ENCODE results near the gene TCF15. TPM values are rescaled to one million over a fixed set of nuclear protein-coding genes. Genes with fewer than 3 reads are reported as not detected.

Gene TCF15
- total RNA-seq, 1 donor = not detected

DNA sequence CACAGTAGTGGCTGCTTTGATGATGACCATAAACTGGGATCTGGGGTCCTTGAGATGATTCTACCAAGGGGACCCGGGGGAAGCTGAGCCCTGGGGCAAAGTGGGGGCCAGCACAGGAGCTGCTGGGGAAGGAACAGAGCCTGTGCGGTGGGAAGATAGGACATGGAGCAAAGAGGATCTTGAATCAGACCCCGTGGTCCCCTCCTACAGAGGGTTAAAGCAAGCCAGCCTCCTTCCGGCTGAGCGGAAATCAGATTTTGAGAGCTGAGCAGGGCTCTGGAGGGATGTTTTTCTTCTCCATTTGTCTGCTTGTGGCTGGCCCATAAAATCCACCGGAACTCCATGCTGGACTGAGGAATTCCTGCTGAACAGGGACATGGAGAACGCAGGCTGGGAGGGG lies 10.1 kb upstream of the TCF15 start:
- no peak overlapping the region for H3K4me3 ChIP-seq (ENCODE audit: low read depth, low read length)
- no peak for DNase-seq (ENCODE audit: low read depth)
- TF ChIP-seq, protein P1, sequence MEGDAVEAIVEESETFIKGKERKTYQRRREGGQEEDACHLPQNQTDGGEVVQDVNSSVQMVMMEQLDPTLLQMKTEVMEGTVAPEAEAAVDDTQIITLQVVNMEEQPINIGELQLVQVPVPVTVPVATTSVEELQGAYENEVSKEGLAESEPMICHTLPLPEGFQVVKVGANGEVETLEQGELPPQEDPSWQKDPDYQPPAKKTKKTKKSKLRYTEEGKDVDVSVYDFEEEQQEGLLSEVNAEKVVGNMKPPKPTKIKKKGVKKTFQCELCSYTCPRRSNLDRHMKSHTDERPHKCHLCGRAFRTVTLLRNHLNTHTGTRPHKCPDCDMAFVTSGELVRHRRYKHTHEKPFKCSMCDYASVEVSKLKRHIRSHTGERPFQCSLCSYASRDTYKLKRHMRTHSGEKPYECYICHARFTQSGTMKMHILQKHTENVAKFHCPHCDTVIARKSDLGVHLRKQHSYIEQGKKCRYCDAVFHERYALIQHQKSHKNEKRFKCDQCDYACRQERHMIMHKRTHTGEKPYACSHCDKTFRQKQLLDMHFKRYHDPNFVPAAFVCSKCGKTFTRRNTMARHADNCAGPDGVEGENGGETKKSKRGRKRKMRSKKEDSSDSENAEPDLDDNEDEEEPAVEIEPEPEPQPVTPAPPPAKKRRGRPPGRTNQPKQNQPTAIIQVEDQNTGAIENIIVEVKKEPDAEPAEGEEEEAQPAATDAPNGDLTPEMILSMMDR (IDR thresholded peaks at IDR 0.05; ENCODE audit: insufficient read depth, low read depth, low read length) = no peak

DNA sequence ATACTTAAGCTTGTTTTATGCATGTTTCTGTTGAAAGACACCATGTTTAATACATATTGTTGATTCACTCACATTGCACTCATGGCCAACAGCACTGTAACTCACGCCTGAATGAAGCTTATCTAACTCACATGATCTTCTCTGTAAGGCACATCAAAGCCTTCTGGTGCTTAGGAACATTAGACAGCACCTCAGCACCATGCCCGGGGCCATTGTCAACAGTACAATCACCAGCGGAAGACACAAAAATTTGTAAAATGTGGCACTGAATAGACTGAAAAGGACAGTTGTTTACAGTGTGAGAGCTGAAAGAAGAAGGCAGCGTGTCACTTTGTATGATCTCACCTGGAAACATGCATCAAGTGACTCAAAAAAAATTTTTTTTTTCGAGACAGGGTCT lies 8.9 kb upstream of the TCF15 start:
- TF ChIP-seq, protein P1 (IDR thresholded peaks at IDR 0.05; ENCODE audit: insufficient read depth, low read depth, low read length) = no peak
- no peak for DNase-seq (ENCODE audit: low read depth)

DNA sequence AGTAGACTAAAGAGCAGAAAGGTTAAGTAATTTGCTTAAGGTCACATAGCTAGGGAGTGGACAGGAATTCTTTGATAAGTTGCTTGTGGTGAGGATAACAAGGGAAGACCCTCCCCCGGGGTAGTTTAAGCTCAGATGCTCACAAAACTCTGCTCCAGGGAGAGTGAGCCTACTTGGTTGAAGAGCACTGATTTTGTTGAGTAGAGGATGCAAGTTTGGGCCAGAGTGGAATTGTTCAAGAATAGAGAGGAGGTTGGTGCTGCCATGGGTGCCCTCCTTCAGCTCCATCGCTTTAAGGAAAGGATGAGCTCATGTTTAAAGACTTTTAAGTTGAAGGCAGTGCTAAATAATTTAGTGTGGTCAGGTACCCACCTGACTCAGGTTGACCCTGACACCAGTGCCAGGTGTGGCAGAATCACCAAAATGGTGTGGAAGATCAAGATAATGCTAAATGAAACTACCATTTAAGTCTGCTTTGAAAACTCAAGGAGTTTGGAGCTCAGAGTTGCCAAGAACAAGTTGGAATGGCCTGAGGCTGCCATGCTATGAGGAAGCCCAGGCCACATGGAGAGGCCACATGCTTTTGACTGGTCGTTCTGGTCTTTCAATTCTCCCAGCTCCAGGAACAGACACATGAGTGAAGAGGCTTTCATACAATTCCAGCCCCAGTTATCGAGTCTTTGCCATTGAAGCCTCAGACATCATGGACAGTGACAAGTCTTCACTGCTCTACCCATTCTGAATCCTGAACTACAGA lies 8.0 kb upstream of the TCF15 start:
- TF ChIP-seq, protein P1 (IDR thresholded peaks at IDR 0.05; ENCODE audit: insufficient read depth, low read depth, low read length) = no peak
- DNase-seq (ENCODE audit: low read depth) = no peak
- no peak overlapping the region for H3K4me3 ChIP-seq (ENCODE audit: low read depth, low read length)

More for the DNA sequence above, 8.9 kb upstream of the TCF15 start:
- H3K4me3 ChIP-seq (ENCODE audit: low read depth, low read length) = no peak overlapping the region

DNA sequence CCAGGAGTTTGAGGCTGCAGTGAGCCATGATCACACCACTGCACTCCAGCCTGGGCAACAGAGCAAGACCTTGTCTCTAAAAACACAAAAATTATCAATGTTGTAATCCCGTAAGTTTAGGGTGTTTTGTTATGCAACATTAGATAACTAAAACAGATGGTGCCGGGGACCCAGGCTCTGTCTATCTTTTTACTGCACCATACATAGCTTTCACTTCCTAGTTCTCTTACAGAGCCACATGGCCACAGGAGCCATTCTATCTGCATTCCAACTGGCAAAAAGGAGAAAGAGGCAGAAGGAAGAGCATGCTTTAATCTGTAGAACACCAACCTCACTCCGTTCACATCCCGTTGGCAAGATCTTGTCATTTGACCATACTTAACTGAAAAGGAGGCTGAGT lies 5.4 kb upstream of the TCF15 start:
- H3K4me3 ChIP-seq (ENCODE audit: low read depth, low read length) = no peak overlapping the region
- DNase-seq (ENCODE audit: low read depth) = peak; percentile 5
- TF ChIP-seq, protein P1 (IDR thresholded peaks at IDR 0.05; ENCODE audit: insufficient read depth, low read depth, low read length) = no peak

DNA sequence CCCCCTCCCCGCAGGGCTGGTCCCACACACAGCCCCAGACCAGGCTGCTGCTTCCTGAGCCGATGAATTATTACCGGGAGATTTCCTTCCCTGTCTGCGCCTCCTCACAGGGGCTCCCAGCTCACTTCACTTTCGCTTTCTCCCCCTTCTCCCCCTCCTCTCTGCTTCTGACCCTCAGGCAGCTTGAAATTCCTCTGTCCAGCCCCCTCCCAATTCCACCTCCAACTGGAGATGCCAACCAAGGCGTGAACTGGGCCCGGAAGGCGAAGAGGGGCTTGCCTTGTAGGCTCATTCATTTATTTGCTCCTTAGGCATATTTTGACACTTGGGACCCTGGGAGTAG lies 1.7 kb upstream of the TCF15 start:
- H3K4me3 ChIP-seq (ENCODE audit: low read depth, low read length) = no peak overlapping the region

DNA sequence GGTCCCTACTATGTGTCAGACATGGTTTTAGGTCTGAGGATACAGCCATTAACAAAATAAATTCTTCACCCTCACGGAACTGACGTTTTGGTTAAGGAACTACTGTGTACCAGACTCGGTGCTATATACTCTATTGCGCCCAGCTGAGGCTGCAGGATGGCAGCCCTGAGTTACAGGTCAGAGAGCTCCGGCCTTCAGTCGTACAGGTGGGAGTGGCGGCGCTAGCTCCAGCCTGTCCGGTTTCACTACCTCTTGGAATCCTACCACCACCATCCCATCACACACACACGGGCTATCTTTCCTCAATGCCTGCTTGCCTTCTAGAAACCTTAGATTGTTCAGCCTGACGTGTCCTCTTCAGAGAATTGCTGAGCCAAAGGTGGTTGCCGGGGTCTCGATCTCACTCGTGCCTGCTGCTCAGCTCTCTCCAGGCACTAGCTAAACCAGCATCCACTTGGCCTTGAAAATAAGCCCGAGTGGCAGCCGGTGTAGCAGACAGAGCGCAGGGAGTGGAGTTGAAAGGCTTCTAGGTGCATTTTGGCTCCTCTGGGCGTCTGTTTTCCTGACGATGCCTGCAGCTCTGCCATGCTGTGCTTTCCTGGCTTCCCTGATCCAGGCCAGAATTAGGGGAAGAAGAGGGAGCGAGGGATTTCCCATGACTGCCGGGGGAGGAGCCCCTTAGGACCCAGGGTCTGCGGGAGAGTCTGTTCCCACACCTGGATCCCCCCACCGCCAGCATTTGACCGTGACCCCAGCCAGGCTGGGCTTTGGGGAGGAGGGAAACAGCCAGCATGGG lies 1.1 kb upstream of the TCF15 start:
- H3K4me3 ChIP-seq (ENCODE audit: low read depth, low read length) = no peak overlapping the region
- TF ChIP-seq, protein P1 (IDR thresholded peaks at IDR 0.05; ENCODE audit: insufficient read depth, low read depth, low read length) = no peak
- DNase-seq (ENCODE audit: low read depth) = no peak

More for the DNA sequence above, 1.7 kb upstream of the TCF15 start:
- DNase-seq (ENCODE audit: low read depth) = no peak
- TF ChIP-seq, protein P1 (IDR thresholded peaks at IDR 0.05; ENCODE audit: insufficient read depth, low read depth, low read length) = no peak
